Muscle of leg (tissue), 11 donors: Measurements from ENCODE around the gene HSPA13. TPM values are rescaled to one million over a fixed set of nuclear protein-coding genes. Genes with fewer than 3 reads are reported as not detected.

ENCODE experiments used
- DNase-seq: peaks from one replicate; pipeline ENCODE4 v3.0.0; 2013
- H3K27ac ChIP-seq: one replicate; pipeline ENCODE4 v1.5.1; 2013; ENCODE audit warnings: mild to moderate bottlenecking, low read length, control low read depth
- H3K27me3 ChIP-seq: one replicate; pipeline ENCODE4 v1.6.1; 2013; ENCODE audit warnings: low read length; ENCODE audit not compliant: control insufficient read depth, insufficient read depth
- H3K36me3 ChIP-seq: one replicate; pipeline ENCODE4 v1.6.1; 2013; ENCODE audit warnings: low read length; ENCODE audit not compliant: control insufficient read depth, insufficient read depth
- H3K4me1 ChIP-seq: one replicate; pipeline ENCODE4 v1.6.1; 2013; ENCODE audit warnings: low read length; ENCODE audit not compliant: control insufficient read depth, insufficient read depth
- H3K4me3 ChIP-seq: one replicate; pipeline ENCODE4 v1.5.1; 2013; ENCODE audit warnings: low read length, control low read depth
- H3K9me3 ChIP-seq: replicated peaks from 2 replicates; pipeline ENCODE4 v1.6.1; 2013; ENCODE audit warnings: low read depth, low read length; ENCODE audit not compliant: control insufficient read depth
- WGBS: methylation state at CpG from one replicate; pipeline ENCODE4 v1.1.5; 2013; ENCODE audit warnings: missing lambda C conversion rate; ENCODE audit not compliant: insufficient coverage; 5-methylcytosine and 5-hydroxymethylcytosine counted together
- polyA plus RNA-seq, 8 donors: library from polyadenylated mRNA; unstranded; fragments of 120-200 nt; gene quantifications; one replicate each; pipeline versions ENCODE4 v1.2.1 to v1.2.3, GENCODE V29; 2013; ENCODE audit warnings: inconsistent platforms in 1 of 8, low replicate concordance in 1 of 8; ENCODE audit not compliant: insufficient read length in 8 of 8, insufficient read depth in 1 of 8
- total RNA-seq: library from RNA; stranded (reverse); fragments of 120-200 nt; gene quantifications from one replicate; pipeline ENCODE4 v1.2.4, GENCODE V29; 2013

The HSPA13 gene
- total and polyA plus RNA-seq, 9 donors, result 25.6 to 41.9 (median 30.1) TPM

- WGBS, result no CpG with 5 or more reads among the region's 2 CpGs
- no peak for DNase-seq
- no peak overlapping the region for H3K4me3 ChIP-seq
- no peaks in the 10 kb centered on the region for H3K4me1 ChIP-seq
- H3K27me3 ChIP-seq, result no peaks in the 10 kb centered on the region
- no peaks in the 10 kb centered on the region for H3K9me3 ChIP-seq
- H3K36me3 ChIP-seq, result no peaks in the 10 kb centered on the region
- H3K27ac ChIP-seq, result no peak overlapping the region
These were observed 57.4 kb downstream of the HSPA13 start for GRCh38 chr21:14325595-14325994.

Other genes starting within 250 kb of the HSPA13 start
- gene LIPI, start 172.2 kb downstream of the HSPA13 start, total RNA-seq, result not detected
- gene LIPI, start 172.2 kb downstream of the HSPA13 start, polyA plus RNA-seq, result under 1 TPM in 7 of 8 donors, not detected in 1; 0.06 to 0.34 (median 0.24) TPM
- 0.13 TPM for gene RBM11, start 167.0 kb downstream of the HSPA13 start, total RNA-seq
- gene RBM11, start 167.0 kb downstream of the HSPA13 start, polyA plus RNA-seq, result under 1 TPM in 4 of 8 donors, not detected in 4; 0.06 to 0.28 (median 0.17) TPM
- gene SAMSN1, start 163.2 kb upstream of the HSPA13 start, total RNA-seq, result 2.2 TPM
- 1 to 10 TPM; 1.4 to 3.3 (median 2.0) TPM for gene SAMSN1, start 163.2 kb upstream of the HSPA13 start, polyA plus RNA-seq